ENCODE data around the gene TRPM3. TPM values are rescaled to one million over a fixed set of nuclear protein-coding genes. Genes with fewer than 3 reads are reported as not detected.

The TRPM3 gene
- total and polyA plus RNA-seq, 9 of the 15 experiments (the other 6 are each of a cell fraction or from before 2014, with no cell fraction given) = 0.04 TPM; not detected in 8

- TF ChIP-seq ZBTB33 (CRISPR knock-in tag; IDR thresholded peaks at IDR 0.05) (no peak), ZNF707 (CRISPR knock-in tag; conservative IDR thresholded peaks at IDR 0.05) (no peak), ARHGAP35 (IDR thresholded peaks at IDR 0.05; ENCODE audit: partially characterized antibody) (no peak), TRIM28 (IDR thresholded peaks at IDR 0.05) (no peak), MBD1 (CRISPR knock-in tag; IDR thresholded peaks at IDR 0.05) (no peak), MAFK (IDR thresholded peaks at IDR 0.05; ENCODE audit: low read length) (peak; percentile 88), MBD2 (IDR thresholded peaks at IDR 0.05; ENCODE audit: borderline replicate concordance, low read depth) (peak; percentile 72; the same call in 1 of the 2 replicates), SMAD4 (CRISPR knock-in tag; conservative IDR thresholded peaks at IDR 0.05) (peak; percentile 94), BCOR (IDR thresholded peaks at IDR 0.05) (peak; percentile 56; the same call in 1 of the 2 replicates), CBX1 (IDR thresholded peaks at IDR 0.05; ENCODE audit: low read depth) (no peak), ZFP36 (IDR thresholded peaks at IDR 0.05; ENCODE audit: low read depth, low read length, partially characterized antibody) (no peak), MTA2 (IDR thresholded peaks at IDR 0.05; ENCODE audit: low read depth) (peak; percentile 89), EP300 (IDR thresholded peaks at IDR 0.05; ENCODE audit: low read length) (peak; percentile 98), PKNOX1 (IDR thresholded peaks at IDR 0.05) (peak; percentile 83), ZBTB1 (CRISPR knock-in tag; IDR thresholded peaks at IDR 0.05; ENCODE audit: borderline replicate concordance, low read depth) (no peak), RBM25 (IDR thresholded peaks at IDR 0.05; ENCODE audit: low read depth, low read length, severe bottlenecking) (no peak), PML (IDR thresholded peaks at IDR 0.05; ENCODE audit: low read length) (peak; percentile 87), DEAF1 (CRISPR knock-in tag; IDR thresholded peaks at IDR 0.05) (no peak), ZKSCAN1 (IDR thresholded peaks at IDR 0.05; ENCODE audit: low read depth, low read length) (peak; percentile 52; the same call in 1 of the 2 replicates), MECOM (CRISPR knock-in tag; IDR thresholded peaks at IDR 0.05) (peak; percentile 78), ZNF253 (CRISPR knock-in tag; conservative IDR thresholded peaks at IDR 0.05) (no peak), THRAP3 (IDR thresholded peaks at IDR 0.05; ENCODE audit: borderline replicate concordance) (no peak), PRMT5 (CRISPR knock-in tag; IDR thresholded peaks at IDR 0.05) (no peak), CREM (IDR thresholded peaks at IDR 0.05; ENCODE audit: low read depth) (peak; percentile 89), TCF3 (CRISPR knock-in tag; IDR thresholded peaks at IDR 0.05) (peak; percentile 95), HNRNPL (IDR thresholded peaks at IDR 0.05; ENCODE audit: low read depth, low read length) (no peak), ZNF717 (CRISPR knock-in tag; IDR thresholded peaks at IDR 0.05) (no peak)
Observed at GRCh38 chr9:70485273-70485858, 636.1 kb downstream of the TRPM3 start (continued).

All from K562 (cell line).